CD4-positive, alpha-beta T cell treated with Interleukin-6 at 100 ng/mL for 8 hours (primary cell): ENCODE results near the gene EPS8L3.
"Not testable (repeated sequence)": the region's sequence is repeated elsewhere in the genome, so short reads cannot be mapped to it uniquely, and the experiment has no call there.

ENCODE experiments used
- DNase-seq: peaks from one replicate; pipeline ENCODE4 v3.0.0-alpha.2; 2020; ENCODE audit warnings: mixed read lengths, low spot score

The EPS8L3 gene

DNA sequence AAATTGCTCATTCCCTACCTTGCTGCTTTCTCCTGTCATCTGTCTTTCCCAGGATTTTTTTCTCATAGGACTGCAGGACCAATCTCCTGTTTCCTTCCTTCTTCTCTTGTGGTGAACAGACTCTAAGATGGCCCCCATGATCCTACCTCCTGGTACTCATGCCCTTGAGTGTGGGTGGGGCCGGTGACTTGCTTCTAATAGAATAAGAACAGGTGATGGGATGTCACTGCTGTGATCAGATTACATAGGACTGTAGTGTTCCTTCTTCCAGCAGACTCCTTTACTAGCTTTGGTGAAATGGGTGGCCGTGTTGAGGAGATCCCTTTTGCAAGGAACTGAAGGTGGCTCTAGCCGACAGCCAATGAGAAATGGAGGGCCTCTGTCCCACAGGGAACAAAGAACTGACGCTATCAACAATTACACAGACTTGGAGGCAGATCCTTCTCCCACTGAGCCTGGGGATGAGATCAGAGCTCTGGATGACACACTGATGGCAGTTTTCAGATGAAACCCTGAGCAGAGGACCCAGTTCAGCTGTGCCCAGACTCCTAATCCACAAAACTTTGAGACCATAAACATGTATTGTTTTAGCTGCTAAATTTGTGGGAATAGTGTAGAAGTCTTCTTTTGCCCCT lies 30.4 kb downstream of the EPS8L3 start:
- DNase-seq: no peak

DNA sequence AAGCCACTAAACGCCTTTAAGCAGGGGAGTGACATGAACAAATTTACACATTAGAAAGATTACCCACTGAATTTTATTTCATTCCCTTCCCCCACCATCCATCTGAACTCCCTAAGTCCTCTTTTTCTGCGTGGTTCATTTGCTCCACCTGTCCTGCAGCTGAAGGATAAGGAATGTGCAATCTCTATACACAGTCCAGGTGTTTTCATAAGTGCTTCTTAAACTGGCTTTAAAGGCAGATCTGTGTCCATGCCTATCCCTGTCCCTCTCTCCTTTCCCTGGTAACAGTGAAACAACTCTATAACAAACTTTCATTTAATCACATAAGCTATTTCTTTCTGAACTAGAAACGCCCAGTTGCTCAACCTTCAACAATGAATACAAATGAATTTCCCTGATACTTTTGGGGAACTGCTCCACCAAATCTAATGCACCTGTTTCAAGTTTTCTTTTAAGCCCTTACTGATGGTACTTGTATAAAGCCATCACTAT lies 31.3 kb downstream of the EPS8L3 start:
- no peak for DNase-seq

DNA sequence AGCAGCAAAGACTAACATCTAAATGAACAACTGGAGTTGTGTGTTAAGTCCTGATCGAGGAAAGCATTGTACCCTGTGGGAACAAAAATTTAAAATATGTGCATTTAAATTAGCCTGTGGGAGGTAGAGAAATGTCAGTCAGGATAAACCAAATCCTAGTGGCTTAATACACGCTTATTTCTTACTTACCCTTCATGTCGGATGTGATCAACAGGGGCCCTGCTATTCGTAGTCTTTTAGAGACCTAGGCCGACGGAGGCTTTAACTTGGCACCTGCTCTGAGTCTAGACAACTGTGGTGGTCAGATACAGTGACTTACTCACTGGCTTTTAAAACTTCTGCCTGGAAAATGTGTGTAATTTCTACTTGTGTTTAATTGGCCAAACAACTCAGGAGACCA lies 33.1 kb downstream of the EPS8L3 start:
- no peak for DNase-seq

DNA sequence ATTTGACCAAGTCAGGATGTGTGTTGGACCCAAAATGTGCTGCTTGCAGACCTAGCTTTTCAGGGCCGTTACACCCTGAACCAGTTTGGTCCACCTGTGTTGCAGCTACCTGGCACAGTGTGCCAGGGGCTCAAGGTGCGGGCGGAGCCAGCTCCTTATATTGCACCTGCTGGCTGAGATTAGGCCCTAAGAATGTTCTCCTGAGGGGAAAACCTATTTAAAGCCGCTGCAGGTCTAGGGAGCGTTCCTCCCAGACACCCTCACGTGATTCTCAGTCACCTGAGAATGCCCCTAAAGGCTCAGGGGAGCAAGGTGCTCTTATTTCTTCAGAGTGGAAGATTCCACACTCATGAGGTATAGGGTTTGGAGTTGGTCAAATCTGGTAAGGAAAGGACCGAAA lies 34.9 kb downstream of the EPS8L3 start:
- no peak for DNase-seq

DNA sequence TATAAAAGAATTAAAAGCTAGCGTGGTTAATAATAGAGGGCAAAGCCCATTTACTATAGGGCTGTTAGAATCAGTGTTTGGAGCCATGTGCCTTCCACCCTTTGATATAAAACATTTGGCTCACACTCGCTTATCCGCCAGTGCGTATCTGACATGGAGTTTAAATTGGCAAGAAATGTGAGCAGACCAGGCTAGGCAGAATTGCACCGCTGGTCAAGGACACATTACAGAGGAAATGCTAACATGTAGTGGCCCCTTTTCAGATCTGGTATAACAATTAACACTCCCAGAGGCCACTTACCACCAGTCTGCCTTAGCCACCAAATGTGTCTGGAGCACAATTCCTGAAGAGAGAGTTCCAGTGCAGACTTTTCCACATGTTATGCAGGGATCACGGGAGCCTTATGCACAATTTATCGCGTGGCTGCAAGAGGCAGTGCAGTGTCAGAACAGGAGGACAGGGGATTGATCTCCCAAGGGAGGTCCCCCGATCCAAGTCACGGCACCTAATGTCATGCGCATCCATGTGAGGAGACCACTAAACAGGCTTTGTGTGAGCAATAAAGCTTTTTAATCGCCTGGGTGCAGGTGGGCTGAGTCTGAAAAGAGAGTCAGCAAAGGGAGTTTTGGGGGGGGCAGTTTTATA lies 36.9 kb downstream of the EPS8L3 start:
- DNase-seq: no peak

DNA sequence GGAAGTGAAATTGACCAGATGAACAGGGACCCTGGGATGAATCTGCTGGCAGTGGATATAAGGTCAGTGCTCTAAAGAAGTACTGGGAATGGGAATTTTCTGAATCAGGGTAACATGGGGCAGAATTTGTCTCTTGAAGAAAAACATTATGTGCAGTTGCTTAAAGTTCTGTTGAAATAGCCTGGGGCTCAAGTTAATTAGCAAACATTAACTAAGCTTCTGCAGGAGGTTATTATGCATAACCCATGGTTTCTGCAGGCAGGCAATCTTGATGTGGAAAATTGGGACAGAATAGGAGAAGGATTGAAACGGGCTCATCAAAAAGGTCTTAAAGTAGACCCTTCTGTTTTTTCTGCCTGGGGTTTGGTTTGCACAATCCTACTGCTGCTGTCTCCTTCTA lies 37.7 kb downstream of the EPS8L3 start:
- DNase-seq: no peak

DNA sequence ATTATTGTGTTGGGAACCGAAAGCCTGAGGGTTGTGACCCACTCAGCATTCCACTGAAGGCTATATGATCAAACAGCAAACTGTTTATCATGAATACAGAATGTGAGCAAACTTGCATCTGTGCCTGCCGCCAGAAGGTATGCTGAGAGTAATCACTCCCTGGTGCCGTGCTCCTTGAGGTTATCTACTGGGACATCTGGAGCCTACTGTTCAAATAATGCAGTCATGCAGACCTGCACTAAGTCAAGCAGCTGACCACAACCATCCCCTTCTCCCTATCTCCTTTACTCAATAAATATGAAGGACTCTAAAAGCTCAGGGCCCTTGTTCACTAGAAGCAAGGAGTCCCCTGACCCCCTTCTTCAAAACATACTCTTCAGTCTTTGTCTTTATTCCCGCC lies 38.2 kb downstream of the EPS8L3 start:
- no peak for DNase-seq

DNA sequence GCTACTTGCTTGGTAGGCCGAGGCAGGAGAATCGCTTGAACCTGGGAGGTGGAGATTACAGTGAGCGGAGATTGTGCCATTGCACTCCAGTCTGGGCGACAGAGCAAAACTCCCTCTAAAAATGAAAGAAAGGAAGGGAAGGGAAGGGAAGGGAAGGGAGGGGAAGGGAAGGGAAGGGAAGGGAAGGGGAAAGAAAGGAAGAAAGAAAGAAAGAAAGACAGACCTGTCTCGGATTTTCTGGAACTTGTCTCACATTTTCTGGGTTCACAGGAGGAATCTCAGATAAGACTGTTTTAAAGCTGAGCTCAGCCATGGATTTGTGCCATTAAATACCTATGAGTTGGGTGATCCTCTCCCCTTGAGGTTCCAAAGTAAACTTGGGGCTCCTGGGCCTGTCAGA lies 38.8 kb downstream of the EPS8L3 start:
- DNase-seq: no peak

DNA sequence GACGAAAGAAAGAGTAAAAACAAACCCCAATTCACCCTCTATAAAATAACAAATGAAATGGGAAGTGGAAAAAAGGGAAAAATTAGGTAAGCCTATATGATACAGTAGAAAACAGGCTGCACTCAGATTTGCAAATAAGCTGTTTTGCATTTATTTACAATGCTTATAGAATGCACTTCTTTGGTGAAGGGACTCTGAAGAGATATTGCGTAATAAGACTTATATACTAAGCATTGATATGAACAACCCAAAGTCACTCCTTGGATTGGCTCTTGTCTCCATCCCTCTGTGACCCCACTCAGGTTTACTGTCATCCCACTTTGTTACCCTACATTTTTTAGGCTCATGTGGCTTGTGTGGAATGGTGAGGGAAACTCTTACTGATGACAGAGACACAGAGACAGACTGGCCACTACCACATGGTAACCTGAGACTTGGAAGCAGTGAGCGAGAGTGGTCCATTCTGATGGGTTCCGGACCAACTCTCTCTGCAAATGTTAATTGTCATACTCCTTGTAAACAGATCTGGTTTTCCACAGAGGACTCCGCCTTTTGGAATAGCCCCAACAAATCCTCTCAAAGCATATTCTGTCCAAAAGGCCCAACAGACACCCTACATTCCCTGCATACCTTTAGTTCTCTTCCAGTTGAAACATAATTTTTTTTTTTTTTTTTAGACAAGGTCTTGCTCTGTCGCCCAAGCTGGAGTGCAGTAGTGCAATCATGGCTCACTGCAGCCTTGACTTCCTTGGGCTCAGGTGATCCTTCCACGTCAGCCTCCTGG lies 40.6 kb downstream of the EPS8L3 start:
- no peak for DNase-seq

DNA sequence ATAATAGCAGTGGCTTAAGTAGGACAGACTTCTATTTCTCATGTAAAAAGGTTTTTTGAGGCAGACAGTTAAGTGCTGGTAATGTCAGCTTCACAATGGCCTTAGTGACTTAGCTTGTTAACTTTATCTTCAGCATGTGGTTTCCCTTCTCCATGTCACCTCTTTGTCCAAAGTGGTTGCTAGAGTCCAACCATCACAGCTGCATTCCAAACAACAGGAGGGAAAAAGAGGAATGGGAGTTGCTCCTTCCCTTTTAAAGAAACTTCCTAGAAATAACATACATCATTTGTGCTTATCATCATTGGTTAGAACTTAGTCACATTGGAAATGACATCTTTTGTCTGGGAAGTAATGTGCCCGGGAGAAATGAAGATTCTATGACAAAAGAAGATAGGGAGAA lies 41.8 kb downstream of the EPS8L3 start:
- DNase-seq: no peak

DNA sequence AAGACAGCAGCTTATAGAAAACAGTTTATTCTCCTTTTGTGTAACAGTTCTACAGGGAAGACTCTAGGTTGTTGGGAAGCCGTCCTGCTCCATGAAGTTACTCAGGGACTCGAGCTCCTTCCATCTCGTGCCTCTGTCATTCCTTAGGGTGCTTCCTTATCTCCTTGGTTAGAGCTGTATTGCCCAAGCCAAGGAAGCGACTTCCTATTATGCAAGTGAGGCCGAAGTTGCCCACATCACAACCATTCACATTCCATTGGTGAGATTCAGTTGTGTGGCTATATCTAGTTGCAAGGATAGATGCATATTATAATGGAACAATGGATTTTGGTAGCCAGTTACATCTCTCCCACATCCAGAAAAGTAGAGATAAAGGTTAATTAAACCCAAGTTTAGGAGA lies 42.7 kb downstream of the EPS8L3 start:
- no peak for DNase-seq

DNA sequence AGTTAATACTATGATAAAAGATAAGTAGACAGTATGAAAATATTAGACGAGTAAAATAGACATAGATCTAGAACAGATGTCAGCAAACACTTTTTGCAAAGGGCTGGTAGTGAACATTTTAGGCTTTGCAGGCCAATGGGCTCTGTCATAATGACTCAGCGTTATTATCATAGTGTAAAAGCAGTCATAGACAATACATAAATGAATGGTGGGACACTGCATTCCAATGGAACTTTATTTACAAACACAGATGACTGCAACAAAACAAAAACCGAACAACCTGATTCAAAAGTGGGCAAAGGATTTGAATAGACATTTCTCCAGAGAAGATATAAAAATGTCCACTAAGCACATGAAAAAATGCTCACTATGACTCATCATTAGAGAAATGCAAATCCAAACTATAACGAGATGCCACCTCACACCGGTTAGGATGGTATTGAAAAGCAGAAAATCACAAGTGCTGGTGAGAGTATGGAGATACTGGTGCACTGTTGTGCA lies 44.3 kb downstream of the EPS8L3 start:
- DNase-seq: no peak

DNA sequence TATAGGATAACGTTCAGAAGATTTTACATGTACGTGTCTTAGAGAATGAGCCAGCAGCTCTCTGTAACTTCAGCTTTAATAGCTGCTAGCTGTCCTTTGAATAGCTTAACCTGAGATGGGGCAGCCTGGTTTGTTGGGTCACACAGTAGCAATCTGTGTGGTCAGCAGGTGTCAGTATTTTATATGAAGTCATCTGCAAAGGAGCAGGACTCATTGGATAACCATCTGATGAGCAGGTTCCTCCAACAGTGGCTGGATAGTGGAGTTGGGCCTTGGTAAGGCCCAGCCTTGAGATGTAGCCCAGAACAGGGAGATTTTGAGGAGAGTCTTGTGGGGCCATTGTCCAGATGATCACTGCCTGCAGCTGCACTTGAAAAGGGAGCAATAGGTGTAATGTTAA lies 45.2 kb downstream of the EPS8L3 start:
- DNase-seq: no peak

DNA sequence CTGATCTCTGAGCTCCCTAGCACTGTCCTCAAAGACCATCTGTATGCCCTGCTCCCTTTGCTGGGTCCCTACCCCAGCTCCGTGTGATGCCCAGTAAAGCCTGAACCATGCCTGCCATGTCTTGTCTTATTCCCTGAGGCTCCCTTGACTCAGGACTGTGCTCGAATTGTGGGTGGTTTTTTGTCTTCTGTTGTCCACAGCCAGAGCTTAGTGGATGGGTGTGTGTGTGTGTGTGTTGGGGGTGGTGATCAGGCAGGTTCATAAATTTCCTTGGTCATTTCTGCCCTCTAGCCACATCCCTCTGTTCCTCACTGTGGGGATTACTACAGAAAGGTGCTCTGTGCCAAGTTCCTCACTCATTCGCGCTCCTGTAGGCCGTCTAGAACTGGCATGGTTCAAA lies 46.0 kb downstream of the EPS8L3 start:
- DNase-seq: no peak

DNA sequence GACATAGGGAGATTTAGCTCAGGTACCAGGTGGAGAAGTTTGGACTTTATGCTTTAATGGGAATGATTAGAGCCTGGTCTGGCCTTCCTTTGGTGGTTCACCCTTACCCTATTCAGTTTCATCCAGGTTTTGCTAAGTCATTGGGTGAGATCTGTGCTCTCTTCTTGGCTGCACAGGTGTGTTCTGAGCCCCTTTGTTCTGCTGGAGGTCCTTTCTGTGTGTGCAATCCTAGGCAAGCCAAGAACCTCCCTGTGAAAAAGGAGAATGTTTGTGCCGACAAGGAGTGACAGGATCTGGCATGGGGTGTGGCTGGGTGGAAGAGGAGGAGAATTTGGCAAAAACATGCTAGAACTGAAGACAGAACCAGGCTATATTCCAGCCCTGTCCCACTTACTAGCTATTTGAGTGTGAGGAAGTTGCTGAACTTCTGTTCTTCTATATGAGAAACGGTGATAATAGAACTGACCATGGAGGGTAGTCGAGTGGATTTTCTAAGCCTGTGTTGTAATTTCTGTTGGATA lies 47.1 kb downstream of the EPS8L3 start:
- DNase-seq: no peak

DNA sequence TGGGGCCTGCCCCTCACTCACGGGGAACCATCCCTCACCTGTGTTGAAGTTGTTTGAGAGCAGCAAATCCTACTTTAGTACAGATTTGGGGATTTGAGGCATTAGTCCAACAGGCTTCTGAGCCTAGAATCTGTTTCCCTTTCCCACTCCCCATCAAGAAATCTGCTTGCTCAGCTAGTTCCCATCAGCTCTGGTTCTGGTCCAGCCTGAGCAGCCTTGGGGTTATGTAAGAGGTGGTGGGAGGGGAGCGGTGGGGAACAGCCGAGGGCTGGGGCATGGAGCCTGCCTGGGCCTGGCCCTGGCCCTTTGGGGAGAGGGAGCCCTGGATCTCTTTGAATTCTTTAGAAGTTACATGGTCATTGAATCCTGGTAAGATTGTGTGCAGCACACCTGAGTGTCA lies 47.6 kb downstream of the EPS8L3 start:
- no peak for DNase-seq

DNA sequence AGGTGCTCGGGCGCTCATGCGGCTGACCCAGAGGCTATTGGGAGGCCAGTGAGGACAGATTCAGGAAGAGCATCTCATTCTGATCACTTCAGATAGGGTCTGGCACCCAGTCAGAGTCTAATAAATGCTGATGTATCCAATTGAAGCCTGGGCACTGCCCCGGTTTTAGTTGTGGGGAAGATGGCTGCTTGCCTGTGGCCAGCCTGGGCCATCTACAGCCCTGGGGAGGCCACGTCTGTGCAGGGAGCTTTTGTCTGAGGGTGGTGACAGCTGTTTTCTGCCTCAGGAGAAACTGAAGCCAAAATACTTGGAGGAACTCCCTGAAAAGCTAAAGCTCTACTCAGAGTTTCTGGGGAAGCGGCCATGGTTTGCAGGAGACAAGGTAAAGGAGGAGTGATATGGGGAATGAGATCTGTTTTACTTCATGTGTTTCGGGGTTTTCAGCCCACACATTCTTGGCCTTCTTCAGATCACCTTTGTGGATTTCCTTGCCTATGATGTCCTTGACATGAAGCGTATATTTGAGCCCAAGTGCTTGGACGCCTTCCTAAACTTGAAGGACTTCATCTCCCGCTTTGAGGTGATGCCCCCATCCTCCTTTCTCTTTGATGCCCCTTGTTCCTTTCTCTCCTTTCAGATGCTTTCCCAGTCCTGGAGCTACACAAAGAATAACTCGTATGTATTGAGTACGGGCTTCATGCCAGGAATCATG lies 48.9 kb downstream of the EPS8L3 start:
- DNase-seq: no peak

DNA sequence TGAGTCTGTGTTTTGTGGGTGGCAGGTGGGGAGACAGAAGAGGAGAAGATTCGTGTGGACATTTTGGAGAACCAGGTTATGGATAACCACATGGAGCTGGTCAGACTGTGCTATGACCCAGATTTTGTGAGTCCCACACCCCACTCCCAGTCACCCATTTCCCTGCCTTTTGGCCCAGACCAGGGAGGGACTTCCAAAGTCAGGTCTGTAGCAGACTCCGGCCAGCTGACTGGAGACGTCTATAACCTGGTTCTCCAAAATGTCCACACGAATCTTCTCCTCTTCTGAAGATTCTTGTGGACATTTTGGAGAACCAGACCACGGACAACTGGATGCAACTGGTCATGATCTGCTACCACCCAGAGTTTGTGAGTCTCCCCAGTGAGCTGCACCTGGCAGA lies 50.1 kb downstream of the EPS8L3 start:
- DNase-seq: no peak

DNA sequence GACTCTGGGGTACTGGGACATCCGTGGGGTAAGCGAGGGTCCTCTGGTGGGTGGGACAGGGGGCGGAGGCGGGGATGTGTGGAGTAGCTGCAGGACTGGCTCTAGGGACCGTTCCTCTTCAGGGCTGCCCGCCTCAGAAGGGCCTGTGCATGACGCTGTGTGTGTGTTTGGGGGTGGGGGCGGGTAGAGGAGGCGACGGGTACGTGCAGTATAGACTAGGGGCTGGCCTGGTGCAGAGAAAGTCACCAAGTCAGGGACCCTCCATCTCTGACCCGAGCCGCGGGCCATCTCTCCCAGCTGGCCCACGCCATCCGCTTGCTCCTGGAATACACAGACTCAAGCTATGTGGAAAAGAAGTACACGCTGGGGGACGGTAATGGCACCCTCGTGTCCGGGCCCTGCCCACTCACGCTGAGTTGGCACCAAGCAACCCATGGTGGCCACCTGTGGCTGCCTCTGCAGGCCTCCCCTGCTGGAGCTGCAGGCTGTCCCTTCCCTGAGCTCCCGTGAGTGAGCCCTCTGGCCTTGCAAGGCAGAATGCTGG lies 51.3 kb downstream of the EPS8L3 start:
- no peak for DNase-seq

DNA sequence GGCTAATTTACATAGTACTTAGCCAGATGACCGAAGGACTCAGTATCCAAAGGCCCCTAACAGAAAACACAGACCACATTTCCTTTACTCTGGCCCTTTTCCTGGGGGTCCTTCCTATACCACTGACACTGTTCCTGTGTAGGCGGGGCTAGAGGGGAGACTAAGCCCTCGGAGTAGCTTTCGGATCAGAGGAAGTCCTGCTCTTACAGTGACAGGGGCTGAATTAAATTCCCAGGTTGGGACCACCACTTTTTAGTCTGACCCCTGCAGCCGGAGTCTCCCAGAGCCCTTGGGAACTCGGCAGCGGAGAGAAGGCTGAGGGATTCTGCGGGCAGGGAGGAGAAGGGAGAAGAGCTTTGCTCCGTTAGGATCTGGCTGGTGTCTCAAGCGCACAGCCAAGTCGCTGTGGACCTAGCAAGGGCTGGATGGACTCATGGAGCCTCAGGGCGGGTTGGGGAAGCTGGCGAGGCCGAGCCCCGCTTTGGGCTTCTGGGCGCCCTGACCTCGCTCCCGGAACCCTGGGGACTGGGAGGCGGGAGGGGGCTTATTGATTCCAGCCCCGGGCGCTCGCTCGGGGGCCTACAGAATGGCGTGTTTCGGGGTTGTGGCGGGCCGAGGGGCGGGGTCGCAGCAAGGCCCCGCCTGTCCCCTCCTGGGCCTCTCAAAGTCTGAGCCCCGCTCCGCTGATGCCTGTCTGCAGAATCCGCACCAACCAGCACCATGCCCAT lies 52.0 kb downstream of the EPS8L3 start, which contains the start of gene GSTM5:
Gene GSTM5 (plus strand): TSS at position 659 of the 728 bp plus-strand sequence. CDS start 62 bp downstream, at position 721.
- not testable (repeated sequence) for DNase-seq

DNA sequence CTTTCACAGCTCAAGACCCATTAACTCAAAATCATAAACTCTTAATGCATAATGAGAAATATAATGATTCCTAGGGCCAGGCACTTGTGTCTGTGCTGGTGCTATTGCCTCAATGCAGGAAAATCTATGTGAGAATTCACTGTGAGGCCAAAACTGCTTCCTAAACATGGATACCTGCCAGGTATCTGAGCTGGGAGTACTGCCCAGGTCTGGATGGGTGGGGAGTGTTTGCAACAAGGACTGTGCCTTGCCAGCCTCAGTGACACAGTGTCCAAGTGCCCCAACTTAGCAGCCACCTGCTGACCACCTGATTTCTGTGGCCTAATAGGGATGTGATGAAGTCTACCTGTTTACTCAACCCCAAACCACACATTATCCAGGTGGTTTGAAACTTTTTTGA lies 53.9 kb downstream of the EPS8L3 start:
- DNase-seq: not testable (repeated sequence)
